H9 (cell line): ENCODE data around the gene SLC25A25. TPM values are rescaled to one million over a fixed set of nuclear protein-coding genes. Genes with fewer than 3 reads are reported as not detected.

Source experiments
- DNase-seq: peaks from one replicate; pipeline ENCODE4 v3.0.0-alpha.2; 2017
- H2AFZ ChIP-seq: one replicate; pipeline ENCODE4 v1.6.1; 2013; ENCODE audit warnings: mild to moderate bottlenecking, low read length, control low read depth, moderate library complexity
- H2AK5ac ChIP-seq: 2 replicates; pipeline ENCODE4 v1.6.1; 2013; ENCODE audit warnings: low read length, control low read depth, mixed read lengths; ENCODE audit not compliant: insufficient read length
- H2BK120ac ChIP-seq: one replicate; pipeline ENCODE4 v1.6.1; 2013; ENCODE audit warnings: low read depth, mild to moderate bottlenecking, low read length, control low read depth, inconsistent platforms; ENCODE audit not compliant: poor library complexity, severe bottlenecking
- H2BK12ac ChIP-seq: 2 replicates; pipeline ENCODE4 v1.6.1; 2013; ENCODE audit warnings: low read length, control low read depth, mixed read lengths, low read depth; ENCODE audit not compliant: insufficient read length
- H2BK15ac ChIP-seq: 2 replicates; pipeline ENCODE4 v1.6.1; 2013; ENCODE audit warnings: low read depth, low read length, control low read depth
- H2BK20ac ChIP-seq: one replicate; pipeline ENCODE4 v1.6.1; 2013; ENCODE audit warnings: low read depth, mild to moderate bottlenecking, low read length, control low read depth, inconsistent platforms; ENCODE audit not compliant: poor library complexity, severe bottlenecking
- H2BK5ac ChIP-seq: 2 replicates; pipeline ENCODE4 v1.6.1; 2013; ENCODE audit warnings: low read length, control low read depth, mixed read lengths; ENCODE audit not compliant: insufficient read length
- H3K14ac ChIP-seq: 2 replicates; pipeline ENCODE4 v1.6.1; 2013; ENCODE audit warnings: low read length, control low read depth; ENCODE audit not compliant: insufficient read depth
- H3K18ac ChIP-seq: 2 replicates; pipeline ENCODE4 v1.6.1; 2013; ENCODE audit warnings: low read depth, mild to moderate bottlenecking, mixed read lengths, low read length, control low read depth; ENCODE audit not compliant: insufficient read length
- H3K23ac ChIP-seq: 2 replicates; pipeline ENCODE4 v1.6.1; 2013; ENCODE audit warnings: low read length, control low read depth, mixed read lengths, low read depth; ENCODE audit not compliant: insufficient read length
- H3K23me2 ChIP-seq: 2 replicates; pipeline ENCODE4 v1.6.1; 2013; ENCODE audit warnings: low read depth, mild to moderate bottlenecking, mixed read lengths, low read length, control low read depth; ENCODE audit not compliant: insufficient read length, poor library complexity, severe bottlenecking
- H3K27ac ChIP-seq: 2 replicates; pipeline ENCODE4 v1.5.1; 2013; ENCODE audit warnings: low read length, control low read depth, mixed read lengths, low read depth; ENCODE audit not compliant: insufficient read length
- H3K27me3 ChIP-seq: 2 replicates; pipeline ENCODE4 v1.6.1; 2013; ENCODE audit warnings: low read length, control low read depth, inconsistent platforms; ENCODE audit not compliant: insufficient read depth
- H3K4ac ChIP-seq: 2 replicates; pipeline ENCODE4 v1.6.1; 2013; ENCODE audit warnings: low read depth, mild to moderate bottlenecking, control low read depth, inconsistent platforms, low read length, moderate library complexity
- H3K4me1 ChIP-seq: 2 replicates; pipeline ENCODE4 v1.6.1; 2013; ENCODE audit warnings: low read length, control low read depth, inconsistent platforms; ENCODE audit not compliant: insufficient read depth
- H3K4me2 ChIP-seq: 2 replicates; pipeline ENCODE4 v1.6.1; 2013; ENCODE audit warnings: low read length, control low read depth, mixed read lengths; ENCODE audit not compliant: insufficient read length, insufficient read depth
- H3K56ac ChIP-seq: 2 replicates; pipeline ENCODE4 v1.6.1; 2013; ENCODE audit warnings: low read depth, mild to moderate bottlenecking, mixed read lengths, low read length, control low read depth; ENCODE audit not compliant: insufficient read length
- H3K79me1 ChIP-seq: 2 replicates; pipeline ENCODE4 v1.6.1; 2013; ENCODE audit warnings: low read depth, mild to moderate bottlenecking, moderate library complexity, low read length, control low read depth, inconsistent platforms; ENCODE audit not compliant: insufficient read depth, poor library complexity, severe bottlenecking
- H3K79me2 ChIP-seq: 2 replicates; pipeline ENCODE4 v1.6.1; 2013; ENCODE audit warnings: low read length, control low read depth, inconsistent platforms; ENCODE audit not compliant: insufficient read depth
- H3K9ac ChIP-seq: 2 replicates; pipeline ENCODE4 v1.6.1; 2013; ENCODE audit warnings: low read length, control low read depth, mixed read lengths; ENCODE audit not compliant: insufficient read length; ENCODE audit errors: extremely low read depth
- H3K9me3 ChIP-seq: one replicate; pipeline ENCODE4 v1.6.1; 2013; ENCODE audit warnings: low read depth, low read length, inconsistent platforms; ENCODE audit not compliant: control insufficient read depth
- H3T11ph ChIP-seq: one replicate; pipeline ENCODE4 v1.6.1; 2013; ENCODE audit warnings: mild to moderate bottlenecking, low read length, control low read depth, inconsistent platforms
- H4K20me1 ChIP-seq: one replicate; pipeline ENCODE4 v1.6.1; 2013; ENCODE audit not compliant: control insufficient read depth, insufficient read length, insufficient read depth
- H4K5ac ChIP-seq: 2 replicates; pipeline ENCODE4 v1.6.1; 2013; ENCODE audit warnings: low read depth, mild to moderate bottlenecking, mixed read lengths, low read length, control low read depth; ENCODE audit not compliant: insufficient read length
- H4K8ac ChIP-seq: replicated peaks from 2 replicates; pipeline ENCODE4 v1.6.1; 2013; ENCODE audit warnings: low read length, control low read depth, mixed read lengths, low read depth; ENCODE audit not compliant: insufficient read length
- H4K91ac ChIP-seq: 2 replicates; pipeline ENCODE4 v1.6.1; 2013; ENCODE audit warnings: low read depth, mild to moderate bottlenecking, moderate library complexity, mixed read lengths, low read length, control low read depth; ENCODE audit not compliant: insufficient read length
- H3K27ac Mint-ChIP-seq, 3 experiments: 2 replicates in 2 of 3; 3 replicates in 1 of 3; pipeline ENCODE4 v1.8.0; 2020 to 2021; ENCODE audit warnings: mixed read lengths in 3 of 3, mild to moderate bottlenecking in 1 of 3, moderate library complexity in 1 of 3
- H3K27me3 Mint-ChIP-seq: 2 replicates; pipeline ENCODE4 v1.8.0; 2021; ENCODE audit warnings: low read depth, mild to moderate bottlenecking, moderate library complexity, mixed read lengths
- H3K36me3 Mint-ChIP-seq, 3 experiments: 2 replicates in 2 of 3; 3 replicates in 1 of 3; pipeline ENCODE4 v1.8.0; 2020 to 2021; ENCODE audit warnings: low read depth in 3 of 3, mixed read lengths in 3 of 3; ENCODE audit not compliant: insufficient read depth in 1 of 3
- H3K4me1 Mint-ChIP-seq, 2 experiments: 2 replicates each; pipeline ENCODE4 v1.8.0; 2020; ENCODE audit warnings: mixed read lengths in 2 of 2
- H3K4me3 Mint-ChIP-seq, 2 experiments: 2 replicates in 1 of 2; 3 replicates in 1 of 2; pipeline ENCODE4 v1.8.0; 2020 to 2021; ENCODE audit warnings: mild to moderate bottlenecking in 2 of 2, mixed read lengths in 2 of 2, moderate library complexity in 1 of 2
- H3K9me3 Mint-ChIP-seq, 2 experiments: 2 replicates in 1 of 2; 3 replicates in 1 of 2; pipeline ENCODE4 v1.8.0; 2020; ENCODE audit warnings: mild to moderate bottlenecking in 2 of 2, mixed read lengths in 2 of 2, moderate library complexity in 1 of 2
- CTCF ChIP-seq: fragments of 200-600 bp; sonication (generic); conservative IDR thresholded peaks from 3 replicates; pipeline ENCODE4 v1.8.0; 2021; ENCODE audit warnings: antibody characterized with exemption, mild to moderate bottlenecking
- WGBS: extraction: QIAGEN DNeasy Blood & Tissue Kit; methylation state at CpG from one replicate; pipeline ENCODE4 v1.1.7; 2013; ENCODE audit warnings: missing lambda C conversion rate, low lambda C conversion rate, mixed read lengths; ENCODE audit not compliant: insufficient read length; ENCODE audit errors: extremely low coverage; 5-methylcytosine and 5-hydroxymethylcytosine counted together
- total RNA-seq: library from RNA; stranded (reverse); gene quantifications from 2 replicates; pipeline ENCODE4 v1.2.1, GENCODE V29; 2021

Gene SLC25A25
- total RNA-seq, 1 experiment from 2014 or later, result 16.9 TPM

GRCh38 chr9:128072144-128073021 is 4.4 kb downstream of the SLC25A25 start:
- no peaks in the 10 kb centered on the region for H3K27me3 Mint-ChIP-seq
- peaks cover 0 to 6% (median 0%) of the 10 kb centered on the region in 3 experiments; a peak in 3 of 7 replicates for H3K36me3 Mint-ChIP-seq
- DNase-seq, result no peak
- H3T11ph ChIP-seq, result no peak overlapping the region
- H4K20me1 ChIP-seq, result no peaks in the 10 kb centered on the region
- H3K23ac ChIP-seq, result no peak overlapping the region
- no peak for TF ChIP-seq CTCF
- H2AK5ac ChIP-seq, result no peak overlapping the region
- peak overlapping the region in 1 of 2 experiments; percentile 38; a peak in 1 of 5 replicates for H3K4me3 Mint-ChIP-seq
- H2AFZ ChIP-seq, result no peak overlapping the region
- H3K18ac ChIP-seq, result no peak overlapping the region
- H3K9me3 Mint-ChIP-seq, result no peaks in the 10 kb centered on the region
- no peak overlapping the region for H2BK120ac ChIP-seq
- H3K79me1 ChIP-seq, result no peaks in the 10 kb centered on the region
- H3K4me2 ChIP-seq, result no peak overlapping the region
- H3K14ac ChIP-seq, result no peak overlapping the region
- no peak overlapping the region for H4K5ac ChIP-seq
- H2BK20ac ChIP-seq, result no peak overlapping the region
- peak overlapping the region; percentile 10 to 95 (median 42); a peak in 5 of 7 replicates for H3K27ac Mint-ChIP-seq
- no peak overlapping the region for H3K9ac ChIP-seq
- no peak overlapping the region for H4K8ac ChIP-seq
- no peaks in the 10 kb centered on the region for H3K9me3 ChIP-seq
- H3K4me1 ChIP-seq, result peaks cover 4% of the 10 kb centered on the region; the same call in 1 of the 2 replicates
- no peak overlapping the region for H2BK12ac ChIP-seq
- H3K4ac ChIP-seq, result no peak overlapping the region
- no peak overlapping the region for H2BK5ac ChIP-seq
- H3K79me2 ChIP-seq, result peaks cover 5% of the 10 kb centered on the region; the same call in 1 of the 2 replicates
- H3K23me2 ChIP-seq, result peaks cover 13% of the 10 kb centered on the region
- no peaks in the 10 kb centered on the region for H3K27me3 ChIP-seq
- H4K91ac ChIP-seq, result no peak overlapping the region
- H3K56ac ChIP-seq, result no peak overlapping the region
- no peak overlapping the region for H3K27ac ChIP-seq
- H3K4me1 Mint-ChIP-seq, result peaks cover 25% of the 10 kb centered on the region in 2 experiments
- WGBS, result no CpG with 5 or more reads among the region's 5 CpGs
- H2BK15ac ChIP-seq, result no peak overlapping the region
